ENCODE results near the gene VPS26A.

VPS26A gene

DNA sequence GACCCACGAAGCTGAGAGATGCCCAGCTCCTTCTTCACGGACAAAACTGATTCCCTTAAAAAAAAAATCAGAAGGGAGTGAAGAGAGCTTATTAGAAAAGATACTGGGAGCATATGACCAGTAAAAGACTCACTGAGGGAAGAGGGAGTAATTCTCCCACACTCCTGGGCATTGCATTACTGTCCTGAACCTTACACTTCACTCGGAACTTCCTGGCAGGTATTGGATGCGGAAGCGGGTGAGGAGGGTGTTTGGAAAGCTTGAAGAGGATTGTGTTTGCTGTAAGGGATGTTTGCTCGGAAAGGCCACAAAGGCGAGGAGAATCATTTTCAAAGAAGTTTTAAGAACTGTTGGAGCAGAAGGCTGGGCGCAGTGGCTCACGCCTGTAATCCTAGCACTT is 96.5 kb downstream of the VPS26A start:
- DNase-seq (ENCODE audit: low read depth, low spot score) = no peak

All from astrocyte of the hippocampus (primary cell).